Measurements from ENCODE around the gene DHDDS. TPM values are rescaled to one million over a fixed set of nuclear protein-coding genes. Genes with fewer than 3 reads are reported as not detected.
A peak's percentile ranks its signal among the peaks of the same experiment; 100 is the strongest.

DHDDS gene
- total and polyA plus RNA-seq, 9 donors: 16.2 to 28.5 (median 21.6) TPM

- Histone ChIP-seq H3K27ac (ENCODE audit: low read length) (peak overlapping the region; percentile 96), H3K36me3 (ENCODE audit: control insufficient read depth, insufficient read depth, low read length) (peaks cover 40% of the 10 kb centered on the region), H3K27me3 (ENCODE audit: control insufficient read depth, insufficient read depth, low read length) (no peaks in the 10 kb centered on the region), H3K9me3 (replicated peaks; ENCODE audit: control insufficient read depth, low read depth, low read length) (no peaks in the 10 kb centered on the region), H3K4me1 (ENCODE audit: control insufficient read depth, insufficient read depth, low read length) (peaks cover 43% of the 10 kb centered on the region), H3K4me3 (ENCODE audit: low read length) (peak overlapping the region; percentile 68)
- under 1% methylated on average over 43 of the region's 71 CpGs for WGBS (ENCODE audit: insufficient coverage)
- DNase-seq: peak; percentile 98
Measured at GRCh38 chr1:26472901-26473845, 41.1 kb downstream of the DHDDS start.

- H3K27ac ChIP-seq (ENCODE audit: low read length): no peak overlapping the region
- H3K9me3 ChIP-seq (replicated peaks; ENCODE audit: control insufficient read depth, low read depth, low read length): no peaks in the 10 kb centered on the region
- no peak overlapping the region for H3K4me3 ChIP-seq (ENCODE audit: low read length)
- no CpG with 5 or more reads among the region's 1 CpG for WGBS (ENCODE audit: insufficient coverage)
- no peak for DNase-seq
- H3K27me3 ChIP-seq (ENCODE audit: control insufficient read depth, insufficient read depth, low read length): no peaks in the 10 kb centered on the region
- H3K4me1 ChIP-seq (ENCODE audit: control insufficient read depth, insufficient read depth, low read length): peaks cover 28% of the 10 kb centered on the region
- H3K36me3 ChIP-seq (ENCODE audit: control insufficient read depth, insufficient read depth, low read length): peaks cover 37% of the 10 kb centered on the region
Measured at GRCh38 chr1:26474818-26475217, 42.7 kb downstream of the DHDDS start.

GRCh38 chr1:26475989-26476388, 43.9 kb downstream of the DHDDS start:
- WGBS (ENCODE audit: insufficient coverage): no CpG with 5 or more reads among the region's 3 CpGs
- DNase-seq: no peak
- peaks cover 17% of the 10 kb centered on the region for H3K4me1 ChIP-seq (ENCODE audit: control insufficient read depth, insufficient read depth, low read length)
- no peak overlapping the region for H3K4me3 ChIP-seq (ENCODE audit: low read length)
- H3K36me3 ChIP-seq (ENCODE audit: control insufficient read depth, insufficient read depth, low read length): peaks cover 37% of the 10 kb centered on the region
- H3K27me3 ChIP-seq (ENCODE audit: control insufficient read depth, insufficient read depth, low read length): no peaks in the 10 kb centered on the region
- H3K9me3 ChIP-seq (replicated peaks; ENCODE audit: control insufficient read depth, low read depth, low read length): no peaks in the 10 kb centered on the region
- H3K27ac ChIP-seq (ENCODE audit: low read length): no peak overlapping the region

- DNase-seq: no peak
- H3K27me3 ChIP-seq (ENCODE audit: control insufficient read depth, insufficient read depth, low read length): no peaks in the 10 kb centered on the region
- H3K4me3 ChIP-seq (ENCODE audit: low read length): no peak overlapping the region
- peaks cover 8% of the 10 kb centered on the region for H3K4me1 ChIP-seq (ENCODE audit: control insufficient read depth, insufficient read depth, low read length)
- H3K27ac ChIP-seq (ENCODE audit: low read length): no peak overlapping the region
- peaks cover 37% of the 10 kb centered on the region for H3K36me3 ChIP-seq (ENCODE audit: control insufficient read depth, insufficient read depth, low read length)
- H3K9me3 ChIP-seq (replicated peaks; ENCODE audit: control insufficient read depth, low read depth, low read length): no peaks in the 10 kb centered on the region
- WGBS (ENCODE audit: insufficient coverage): 100% methylated on average over 1 of the region's 4 CpGs
Measured at GRCh38 chr1:26476958-26477357, 44.8 kb downstream of the DHDDS start.

- Histone ChIP-seq H3K27ac (ENCODE audit: low read length) (no peak overlapping the region), H3K4me1 (ENCODE audit: control insufficient read depth, insufficient read depth, low read length) (peaks cover 7% of the 10 kb centered on the region), H3K27me3 (ENCODE audit: control insufficient read depth, insufficient read depth, low read length) (no peaks in the 10 kb centered on the region), H3K4me3 (ENCODE audit: low read length) (no peak overlapping the region), H3K36me3 (ENCODE audit: control insufficient read depth, insufficient read depth, low read length) (peaks cover 37% of the 10 kb centered on the region), H3K9me3 (replicated peaks; ENCODE audit: control insufficient read depth, low read depth, low read length) (no peaks in the 10 kb centered on the region)
- DNase-seq: no peak
- WGBS (ENCODE audit: insufficient coverage): 100% methylated on average over 1 of the region's 8 CpGs
Measured at GRCh38 chr1:26477446-26478152, 45.5 kb downstream of the DHDDS start.

GRCh38 chr1:26478159-26478558, 46.0 kb downstream of the DHDDS start:
- H3K4me1 ChIP-seq (ENCODE audit: control insufficient read depth, insufficient read depth, low read length): peaks cover 7% of the 10 kb centered on the region
- H3K4me3 ChIP-seq (ENCODE audit: low read length): no peak overlapping the region
- no peak for DNase-seq
- no peaks in the 10 kb centered on the region for H3K27me3 ChIP-seq (ENCODE audit: control insufficient read depth, insufficient read depth, low read length)
- peaks cover 37% of the 10 kb centered on the region for H3K36me3 ChIP-seq (ENCODE audit: control insufficient read depth, insufficient read depth, low read length)
- WGBS (ENCODE audit: insufficient coverage): no CpG with 5 or more reads among the region's 3 CpGs
- H3K9me3 ChIP-seq (replicated peaks; ENCODE audit: control insufficient read depth, low read depth, low read length): no peaks in the 10 kb centered on the region
- no peak overlapping the region for H3K27ac ChIP-seq (ENCODE audit: low read length)

- Histone ChIP-seq H3K36me3 (ENCODE audit: control insufficient read depth, insufficient read depth, low read length) (peaks cover 29% of the 10 kb centered on the region), H3K27me3 (ENCODE audit: control insufficient read depth, insufficient read depth, low read length) (no peaks in the 10 kb centered on the region), H3K4me1 (ENCODE audit: control insufficient read depth, insufficient read depth, low read length) (peaks cover under 1% of the 10 kb centered on the region), H3K9me3 (replicated peaks; ENCODE audit: control insufficient read depth, low read depth, low read length) (no peaks in the 10 kb centered on the region), H3K4me3 (ENCODE audit: low read length) (no peak overlapping the region), H3K27ac (ENCODE audit: low read length) (no peak overlapping the region)
- DNase-seq: no peak
- WGBS (ENCODE audit: insufficient coverage): 93% methylated on average over 4 of the region's 6 CpGs
Measured at GRCh38 chr1:26478988-26479387, 46.9 kb downstream of the DHDDS start.

- H3K4me1 ChIP-seq (ENCODE audit: control insufficient read depth, insufficient read depth, low read length): no peaks in the 10 kb centered on the region
- no peak overlapping the region for H3K27ac ChIP-seq (ENCODE audit: low read length)
- no peaks in the 10 kb centered on the region for H3K9me3 ChIP-seq (replicated peaks; ENCODE audit: control insufficient read depth, low read depth, low read length)
- H3K27me3 ChIP-seq (ENCODE audit: control insufficient read depth, insufficient read depth, low read length): no peaks in the 10 kb centered on the region
- no peak overlapping the region for H3K4me3 ChIP-seq (ENCODE audit: low read length)
- no peak for DNase-seq
- peaks cover 4% of the 10 kb centered on the region for H3K36me3 ChIP-seq (ENCODE audit: control insufficient read depth, insufficient read depth, low read length)
- WGBS (ENCODE audit: insufficient coverage): 75% methylated on average over 2 of the region's 2 CpGs
Measured at GRCh38 chr1:26482921-26483320, 50.8 kb downstream of the DHDDS start.

- Histone ChIP-seq H3K27me3 (ENCODE audit: control insufficient read depth, insufficient read depth, low read length) (no peaks in the 10 kb centered on the region), H3K4me1 (ENCODE audit: control insufficient read depth, insufficient read depth, low read length) (no peaks in the 10 kb centered on the region), H3K27ac (ENCODE audit: low read length) (no peak overlapping the region), H3K36me3 (ENCODE audit: control insufficient read depth, insufficient read depth, low read length) (peaks cover 4% of the 10 kb centered on the region), H3K9me3 (replicated peaks; ENCODE audit: control insufficient read depth, low read depth, low read length) (no peaks in the 10 kb centered on the region), H3K4me3 (ENCODE audit: low read length) (no peak overlapping the region)
- WGBS (ENCODE audit: insufficient coverage): no CpG with 5 or more reads among the region's 2 CpGs
- no peak for DNase-seq
Measured at GRCh38 chr1:26483980-26484379, 51.9 kb downstream of the DHDDS start.

- H3K4me1 ChIP-seq (ENCODE audit: control insufficient read depth, insufficient read depth, low read length): no peaks in the 10 kb centered on the region
- DNase-seq: no peak
- no peaks in the 10 kb centered on the region for H3K27me3 ChIP-seq (ENCODE audit: control insufficient read depth, insufficient read depth, low read length)
- H3K36me3 ChIP-seq (ENCODE audit: control insufficient read depth, insufficient read depth, low read length): no peaks in the 10 kb centered on the region
- H3K4me3 ChIP-seq (ENCODE audit: low read length): no peak overlapping the region
- H3K9me3 ChIP-seq (replicated peaks; ENCODE audit: control insufficient read depth, low read depth, low read length): no peaks in the 10 kb centered on the region
- 88% methylated on average over 2 of the region's 4 CpGs for WGBS (ENCODE audit: insufficient coverage)
- H3K27ac ChIP-seq (ENCODE audit: low read length): no peak overlapping the region
Measured at GRCh38 chr1:26490155-26490554, 58.0 kb downstream of the DHDDS start.

All from muscle of leg (tissue), 11 donors.